CD8-positive, alpha-beta memory T cell (primary cell): Measurements from ENCODE around the gene GDPD5. TPM values are rescaled to one million over a fixed set of nuclear protein-coding genes. Genes with fewer than 3 reads are reported as not detected.

ENCODE experiments used
- CTCF ChIA-PET: fragments of 350-600 bp; sonication (Branson Sonifier 250); formaldehyde crosslinking; loops from one replicate; lab custom pipeline; 2021; ENCODE audit warnings: antibody characterized with exemption; lab: Charles Lee
- POLR2A ChIA-PET: fragments of 350-600 bp; sonication (Branson Sonifier 250); formaldehyde crosslinking; loops from one replicate; lab custom pipeline; 2021; ENCODE audit warnings: antibody characterized with exemption; lab: Charles Lee
- DNase-seq, 5 donors: peaks; one replicate each; pipeline versions ENCODE4 v3.0.0 to v3.0.0-alpha.2; 2020 to 2022; ENCODE audit warnings: mixed read lengths in 1 of 5
- H3K27ac ChIP-seq: one replicate; pipeline ENCODE4 v1.7.0; 2013; ENCODE audit warnings: low read depth, mild to moderate bottlenecking, low read length, moderate library complexity
- H3K27me3 ChIP-seq: 2 replicates; pipeline ENCODE4 v1.7.0; 2013; ENCODE audit warnings: low read length, mild to moderate bottlenecking; ENCODE audit not compliant: insufficient read depth, poor library complexity, severe bottlenecking
- H3K36me3 ChIP-seq: 2 replicates; pipeline ENCODE4 v1.7.0; 2013; ENCODE audit warnings: mild to moderate bottlenecking, low read length, moderate library complexity; ENCODE audit not compliant: insufficient read depth
- H3K4me1 ChIP-seq: 2 replicates; pipeline ENCODE4 v1.7.0; 2013; ENCODE audit warnings: mild to moderate bottlenecking, low read length, moderate library complexity; ENCODE audit not compliant: insufficient read depth
- H3K4me3 ChIP-seq: 2 replicates; pipeline ENCODE4 v1.7.0; 2013; ENCODE audit warnings: mild to moderate bottlenecking, low read length
- H3K9me3 ChIP-seq: 2 replicates; pipeline ENCODE4 v1.7.0; 2013; ENCODE audit warnings: mild to moderate bottlenecking, low read length
- H3K27ac Mint-ChIP-seq, 8 donors: one replicate each; pipeline ENCODE4 v1.8.0; 2020 to 2021; ENCODE audit warnings: mixed read lengths in 8 of 8, mild to moderate bottlenecking in 6 of 8, inconsistent platforms in 3 of 8, moderate library complexity in 3 of 8
- H3K27me3 Mint-ChIP-seq, 2 donors: one replicate each; pipeline ENCODE4 v1.8.0; 2020 to 2021; ENCODE audit warnings: mixed read lengths in 2 of 2, mild to moderate bottlenecking in 1 of 2, moderate library complexity in 1 of 2
- H3K36me3 Mint-ChIP-seq, 3 donors: one replicate each; pipeline ENCODE4 v1.8.0; 2020 to 2021; ENCODE audit warnings: mixed read lengths in 3 of 3, inconsistent platforms in 1 of 3, mild to moderate bottlenecking in 1 of 3
- H3K4me1 Mint-ChIP-seq, 3 donors: one replicate each; pipeline ENCODE4 v1.8.0; 2020 to 2021; ENCODE audit warnings: mixed read lengths in 3 of 3, inconsistent platforms in 1 of 3, mild to moderate bottlenecking in 1 of 3
- H3K4me3 Mint-ChIP-seq, 7 donors: one replicate each; pipeline ENCODE4 v1.8.0; 2020 to 2021; ENCODE audit warnings: mixed read lengths in 7 of 7, mild to moderate bottlenecking in 6 of 7, moderate library complexity in 4 of 7, inconsistent platforms in 2 of 7
- H3K9me3 Mint-ChIP-seq, 5 donors: one replicate each; pipeline ENCODE4 v1.8.0; 2020 to 2022; ENCODE audit warnings: mixed read lengths in 5 of 5, mild to moderate bottlenecking in 3 of 5, moderate library complexity in 2 of 5, inconsistent platforms in 1 of 5
- polyA plus RNA-seq: library from polyadenylated mRNA; unstranded; fragments of 300-500 nt; fragmentation: Illumina TruSeq; gene quantifications from one replicate; pipeline ENCODE4 v1.2.3, GENCODE V29; 2021
- total RNA-seq, 2 experiments: library from RNA; stranded (reverse); gene quantifications; one replicate each; pipeline ENCODE4 v1.2.3, GENCODE V29; 2021

The GDPD5 gene
- total and polyA plus RNA-seq, 3 experiments from 2014 or later: 8.9 to 10.4 (median 9.1) TPM

GRCh38 chr11:75479597-75480145 lies 46.1 kb downstream of the GDPD5 start:
- Mint-ChIP-seq H3K9me3 (no peaks in the 10 kb centered on the region), H3K4me3 (no peak overlapping the region), H3K36me3 (no peaks in the 10 kb centered on the region), H3K27me3 (no peaks in the 10 kb centered on the region), H3K27ac (peak overlapping the region in 4 of 8 donors; percentile 16 to 81 (median 50)), H3K4me1 (peaks cover 19 to 28% (median 24%) of the 10 kb centered on the region in 3 donors)
- H3K27ac ChIP-seq: peak overlapping the region; percentile 16
- DNase-seq: no peak
- H3K36me3 ChIP-seq: no peaks in the 10 kb centered on the region
- CTCF ChIA-PET: no interaction called here
- H3K27me3 ChIP-seq: no peaks in the 10 kb centered on the region
- H3K9me3 ChIP-seq: no peaks in the 10 kb centered on the region
- no peak overlapping the region for H3K4me3 ChIP-seq
- POLR2A ChIA-PET: interaction anchor here (0.6 kb wide), 1 partner anchor 697 kb away, joined by 3 read pairs; no protein-coding TSS in a partner anchor
- peaks cover 18% of the 10 kb centered on the region for H3K4me1 ChIP-seq

GRCh38 chr11:75478783-75479596 lies 46.8 kb downstream of the GDPD5 start:
- Histone ChIP-seq H3K36me3 (no peaks in the 10 kb centered on the region), H3K27ac (peak overlapping the region; percentile 16), H3K4me3 (no peak overlapping the region), H3K4me1 (peaks cover 19% of the 10 kb centered on the region), H3K9me3 (no peaks in the 10 kb centered on the region), H3K27me3 (no peaks in the 10 kb centered on the region)
- H3K4me1 Mint-ChIP-seq: peaks cover 20 to 29% (median 26%) of the 10 kb centered on the region in 3 donors
- no peak for DNase-seq
- no peaks in the 10 kb centered on the region for H3K9me3 Mint-ChIP-seq
- peak overlapping the region in 5 of 8 donors; percentile 32 to 84 (median 52) for H3K27ac Mint-ChIP-seq
- ChIA-PET CTCF (no interaction called here), POLR2A (no interaction called here)
- H3K27me3 Mint-ChIP-seq: no peaks in the 10 kb centered on the region
- H3K36me3 Mint-ChIP-seq: no peaks in the 10 kb centered on the region
- H3K4me3 Mint-ChIP-seq: no peak overlapping the region

GRCh38 chr11:75477614-75477935 lies 48.2 kb downstream of the GDPD5 start:
- no peak overlapping the region for H3K27ac ChIP-seq
- CTCF ChIA-PET: no interaction called here

GRCh38 chr11:75476739-75477613 lies 48.8 kb downstream of the GDPD5 start:
- POLR2A ChIA-PET: interaction anchor here (0.6 kb wide), 1 partner anchor 82 kb away, joined by 3 read pairs; no protein-coding TSS in a partner anchor
- Histone ChIP-seq H3K4me3 (no peak overlapping the region), H3K27me3 (no peaks in the 10 kb centered on the region), H3K27ac (peak overlapping the region; percentile 54), H3K36me3 (no peaks in the 10 kb centered on the region), H3K4me1 (peaks cover 19% of the 10 kb centered on the region), H3K9me3 (no peaks in the 10 kb centered on the region)
- H3K4me3 Mint-ChIP-seq: peak overlapping the region in 1 of 7 donors; percentile 23
- CTCF ChIA-PET: interaction anchor here (1.2 to 2.2 kb wide), 4 partner anchors 12 to 92 kb away, joined by 3 to 6 read pairs (median 5); partner anchors contain the start of gene GDPD5
- no peaks in the 10 kb centered on the region for H3K9me3 Mint-ChIP-seq
- peaks cover 20 to 26% (median 26%) of the 10 kb centered on the region in 3 donors for H3K4me1 Mint-ChIP-seq
- H3K27me3 Mint-ChIP-seq: no peaks in the 10 kb centered on the region
- DNase-seq: no peak
- H3K27ac Mint-ChIP-seq: peak overlapping the region in 7 of 8 donors; percentile 24 to 89 (median 79)
- peaks cover 0 to 4% (median 0%) of the 10 kb centered on the region in 3 donors for H3K36me3 Mint-ChIP-seq

More at GRCh38 chr11:75477614-75477935, 48.2 kb downstream of the GDPD5 start:
- H3K4me3 Mint-ChIP-seq: no peak overlapping the region
- H3K27me3 Mint-ChIP-seq: no peaks in the 10 kb centered on the region
- H3K4me3 ChIP-seq: no peak overlapping the region
- peaks cover 20 to 26% (median 26%) of the 10 kb centered on the region in 3 donors for H3K4me1 Mint-ChIP-seq
- H3K27ac Mint-ChIP-seq: peak overlapping the region in 2 of 8 donors; percentile 56 to 74
- POLR2A ChIA-PET: no interaction called here
- peaks cover 19% of the 10 kb centered on the region for H3K4me1 ChIP-seq
- DNase-seq: no peak
- H3K27me3 ChIP-seq: no peaks in the 10 kb centered on the region
- peaks cover 0 to 1% (median 0%) of the 10 kb centered on the region in 3 donors for H3K36me3 Mint-ChIP-seq
- no peaks in the 10 kb centered on the region for H3K9me3 Mint-ChIP-seq
- no peaks in the 10 kb centered on the region for H3K36me3 ChIP-seq
- H3K9me3 ChIP-seq: no peaks in the 10 kb centered on the region

- Histone ChIP-seq H3K4me3 (no peak overlapping the region), H3K27me3 (no peaks in the 10 kb centered on the region), H3K4me1 (peaks cover 19% of the 10 kb centered on the region), H3K27ac (peak overlapping the region; percentile 68), H3K9me3 (no peaks in the 10 kb centered on the region), H3K36me3 (no peaks in the 10 kb centered on the region)
- H3K36me3 Mint-ChIP-seq: peaks cover 0 to 5% (median 0%) of the 10 kb centered on the region in 3 donors
- POLR2A ChIA-PET: interaction anchor here (0.5 to 1.2 kb wide), 2 partner anchors 48 to 49 kb away, joined by 3 read pairs; partner anchors contain the start of gene GDPD5
- peak in 1 of 5 donors; percentile 14 for DNase-seq
- CTCF ChIA-PET: interaction anchor here (0.8 to 2.2 kb wide), 8 partner anchors 10 to 228 kb away, joined by 3 to 6 read pairs (median 4); partner anchors contain the start of gene GDPD5
- peak overlapping the region in 4 of 7 donors; percentile 57 to 85 (median 64) for H3K4me3 Mint-ChIP-seq
- no peaks in the 10 kb centered on the region for H3K27me3 Mint-ChIP-seq
- peaks cover 20 to 26% (median 26%) of the 10 kb centered on the region in 3 donors for H3K4me1 Mint-ChIP-seq
- peak overlapping the region; percentile 87 to 98 (median 92) for H3K27ac Mint-ChIP-seq
- H3K9me3 Mint-ChIP-seq: no peaks in the 10 kb centered on the region
Measured at GRCh38 chr11:75475767-75476650, 49.7 kb downstream of the GDPD5 start.

- POLR2A ChIA-PET: interaction anchor here (0.5 to 1.2 kb wide), 2 partner anchors 49 to 50 kb away, joined by 3 read pairs; partner anchors contain the start of gene GDPD5
- peaks cover 20 to 26% (median 26%) of the 10 kb centered on the region in 3 donors for H3K4me1 Mint-ChIP-seq
- no peak overlapping the region for H3K4me3 ChIP-seq
Measured at GRCh38 chr11:75474878-75475766, 50.6 kb downstream of the GDPD5 start.

More at GRCh38 chr11:75474878-75475766, 50.6 kb downstream of the GDPD5 start:
- Mint-ChIP-seq H3K36me3 (peaks cover 0 to 7% (median 0%) of the 10 kb centered on the region in 3 donors), H3K4me3 (peak overlapping the region in 6 of 7 donors; percentile 57 to 85 (median 64)), H3K27me3 (no peaks in the 10 kb centered on the region), H3K27ac (peak overlapping the region; percentile 87 to 98 (median 92)), H3K9me3 (no peaks in the 10 kb centered on the region)
- H3K9me3 ChIP-seq: no peaks in the 10 kb centered on the region
- peak overlapping the region; percentile 68 for H3K27ac ChIP-seq
- no peaks in the 10 kb centered on the region for H3K36me3 ChIP-seq
- H3K4me1 ChIP-seq: peaks cover 19% of the 10 kb centered on the region
- CTCF ChIA-PET: interaction anchor here (0.8 to 2.2 kb wide), 8 partner anchors 9 to 227 kb away, joined by 3 to 6 read pairs (median 4); partner anchors contain the start of gene GDPD5
- peak; percentile 47 to 75 (median 52) for DNase-seq
- H3K27me3 ChIP-seq: no peaks in the 10 kb centered on the region
